CD4-positive, alpha-beta T cell (primary cell): Measurements from ENCODE around the gene GJD2. TPM values are rescaled to one million over a fixed set of nuclear protein-coding genes. Genes with fewer than 3 reads are reported as not detected.

Experiments used
- ATAC-seq: fragments of 200-7000 bp; cut with Tn5 transposase; one replicate; pipeline ENCODE4 v1.10.0; 2022; ENCODE audit warnings: mild to moderate bottlenecking; ENCODE audit not compliant: poor library complexity
- CTCF ChIA-PET: fragments of 350-600 bp; sonication (Branson Sonifier 250); formaldehyde crosslinking; loops from one replicate; lab custom pipeline; 2021; ENCODE audit warnings: antibody characterized with exemption, inconsistent platforms; lab: Charles Lee
- POLR2A ChIA-PET: fragments of 350-600 bp; sonication (Branson Sonifier 250); formaldehyde crosslinking; loops from one replicate; lab custom pipeline; 2021; ENCODE audit warnings: antibody characterized with exemption, inconsistent platforms; lab: Charles Lee
- DNase-seq, 14 experiments: peaks; one replicate each; pipeline ENCODE4 v3.0.0-alpha.2; 2013 to 2020; ENCODE audit warnings: mixed read lengths in 2 of 14
- H3K27ac ChIP-seq, 2 donors: one replicate each; pipeline versions ENCODE4 v1.5.1 to v1.7.0; 2013; ENCODE audit warnings: low read length in 2 of 2, low read depth in 1 of 2, mild to moderate bottlenecking in 1 of 2
- H3K27me3 ChIP-seq, 2 experiments: 1 replicate in 1 of 2; 2 replicates in 1 of 2; pipeline versions ENCODE4 v1.6.1 to v1.7.0; 2013; ENCODE audit warnings: low read length in 2 of 2, control low read depth in 1 of 2, mild to moderate bottlenecking in 1 of 2, moderate library complexity in 1 of 2; ENCODE audit not compliant: insufficient read depth in 2 of 2, control insufficient read depth in 1 of 2
- H3K36me3 ChIP-seq: one replicate; pipeline ENCODE4 v1.6.1; 2013; ENCODE audit warnings: low read length, control low read depth; ENCODE audit not compliant: insufficient read depth
- H3K4me1 ChIP-seq: one replicate; pipeline ENCODE4 v1.6.1; 2013; ENCODE audit warnings: low read length, control low read depth; ENCODE audit not compliant: insufficient read depth
- H3K4me3 ChIP-seq: one replicate; pipeline ENCODE4 v1.5.1; 2013; ENCODE audit warnings: mild to moderate bottlenecking, low read length, moderate library complexity
- H3K9me3 ChIP-seq, 2 experiments: 1 replicate in 1 of 2; 2 replicates in 1 of 2; pipeline versions ENCODE4 v1.6.1 to v1.7.0; 2013; ENCODE audit warnings: low read length in 2 of 2, mild to moderate bottlenecking in 2 of 2, control low read depth in 1 of 2, moderate library complexity in 1 of 2; ENCODE audit not compliant: control insufficient read depth in 1 of 2, insufficient read depth in 1 of 2
- H3K27ac Mint-ChIP-seq: one replicate; pipeline ENCODE4 v1.8.0; 2020; ENCODE audit warnings: mixed read lengths
- H3K27me3 Mint-ChIP-seq: one replicate; pipeline ENCODE4 v1.8.0; 2021; ENCODE audit warnings: mixed read lengths
- H3K36me3 Mint-ChIP-seq: one replicate; pipeline ENCODE4 v1.8.0; 2021; ENCODE audit warnings: low read depth, mixed read lengths
- H3K4me1 Mint-ChIP-seq: one replicate; pipeline ENCODE4 v1.8.0; 2021; ENCODE audit warnings: low read depth, mixed read lengths
- H3K4me3 Mint-ChIP-seq: one replicate; pipeline ENCODE4 v1.8.0; 2020; ENCODE audit warnings: mild to moderate bottlenecking, mixed read lengths
- H3K9me3 Mint-ChIP-seq: one replicate; pipeline ENCODE4 v1.8.0; 2020; ENCODE audit warnings: mixed read lengths
- CTCF ChIP-seq: fragments of 200-600 bp; IDR thresholded peaks from one replicate; pipeline ENCODE4 v1.8.0; 2022; ENCODE audit warnings: antibody characterized with exemption, mild to moderate bottlenecking
- intact Hi-C, 2 experiments: fragments of 100-400 bp; cut with DNase I in 1 of 2; cut with micrococcal nuclease in 1 of 2; formaldehyde crosslinking; loops; one replicate each; pipeline versions ENCODE4 v1.15.1 to v1.9.0; 2023 to 2025; cut with DNase I, micrococcal nuclease
- total RNA-seq, 174 experiments: library from RNA in 2 of 174; stranded (reverse) in 2 of 174; gene quantifications; one replicate each; pipeline ENCODE4 v1.2.3 and lab custom pipeline; 2021 to 2026

Gene GJD2
- total RNA-seq, 2 experiments from 2014 or later: not detected

GRCh38 chr15:34716111-34716510 is 38.7 kb downstream of the GJD2 start:
- no peaks in the 10 kb centered on the region for H3K9me3 ChIP-seq
- H3K9me3 Mint-ChIP-seq: no peaks in the 10 kb centered on the region
- CTCF ChIA-PET: no interaction called here
- ATAC-seq: no peak
- H3K27me3 Mint-ChIP-seq: peaks cover 57% of the 10 kb centered on the region
- H3K4me1 ChIP-seq: no peaks in the 10 kb centered on the region
- no peaks in the 10 kb centered on the region for H3K4me1 Mint-ChIP-seq
- H3K27ac ChIP-seq: no peak overlapping the region
- H3K27me3 ChIP-seq: peaks cover 4 to 17% of the 10 kb centered on the region in 2 experiments
- no peak overlapping the region for H3K4me3 ChIP-seq
- H3K36me3 ChIP-seq: no peaks in the 10 kb centered on the region
- no peak overlapping the region for H3K27ac Mint-ChIP-seq
- H3K36me3 Mint-ChIP-seq: no peaks in the 10 kb centered on the region
- H3K4me3 Mint-ChIP-seq: no peak overlapping the region
- POLR2A ChIA-PET: no interaction called here
- intact Hi-C loops: no loop called here
- no peak for TF ChIP-seq CTCF
- DNase-seq: no peak

- intact Hi-C loops: no loop called here
- ChIA-PET CTCF (no interaction called here), POLR2A (no interaction called here)
- H3K27ac ChIP-seq: no peak overlapping the region
- Mint-ChIP-seq H3K4me3 (no peak overlapping the region), H3K9me3 (no peaks in the 10 kb centered on the region), H3K27me3 (peaks cover 52% of the 10 kb centered on the region), H3K36me3 (no peaks in the 10 kb centered on the region), H3K27ac (no peak overlapping the region), H3K4me1 (no peaks in the 10 kb centered on the region)
- H3K4me3 ChIP-seq: no peak overlapping the region
- H3K9me3 ChIP-seq: no peaks in the 10 kb centered on the region
- H3K4me1 ChIP-seq: no peaks in the 10 kb centered on the region
- TF ChIP-seq CTCF: no peak
- H3K36me3 ChIP-seq: no peaks in the 10 kb centered on the region
- ATAC-seq: no peak
- H3K27me3 ChIP-seq: peaks cover 4 to 13% of the 10 kb centered on the region in 2 experiments
- DNase-seq: no peak
Observed at GRCh38 chr15:34714476-34715121, 40.2 kb downstream of the GJD2 start.

GRCh38 chr15:34713635-34714034 is 41.2 kb downstream of the GJD2 start:
- Mint-ChIP-seq H3K36me3 (no peaks in the 10 kb centered on the region), H3K9me3 (no peaks in the 10 kb centered on the region), H3K4me1 (no peaks in the 10 kb centered on the region), H3K27me3 (peaks cover 54% of the 10 kb centered on the region), H3K27ac (no peak overlapping the region), H3K4me3 (no peak overlapping the region)
- H3K27me3 ChIP-seq: peaks cover 8 to 13% of the 10 kb centered on the region in 2 experiments
- ChIA-PET CTCF (interaction anchor here (0.6 kb wide), 1 partner anchor 9 kb away, joined by 3 read pairs; no protein-coding TSS in a partner anchor), POLR2A (no interaction called here)
- TF ChIP-seq CTCF: no peak
- ATAC-seq (no peak), DNase-seq (no peak)
- H3K4me3 ChIP-seq: no peak overlapping the region
- H3K27ac ChIP-seq: no peak overlapping the region
- no peaks in the 10 kb centered on the region for H3K4me1 ChIP-seq
- intact Hi-C loops: no loop called here
- no peaks in the 10 kb centered on the region for H3K9me3 ChIP-seq
- no peaks in the 10 kb centered on the region for H3K36me3 ChIP-seq
